SK-N-SH (cell line): ENCODE data around the gene RNF7. TPM values are rescaled to one million over a fixed set of nuclear protein-coding genes. Genes with fewer than 3 reads are reported as not detected.

ENCODE experiments used
- CTCF ChIA-PET: fragments of 300-600, 350-600 bp; formaldehyde crosslinking; extraction: SDS; loops from one replicate; lab custom pipeline; 2021; lab: Yijun Ruan, JAX
- POLR2A ChIA-PET: fragments of 350-600 bp; sonication (Branson Sonifier 250); formaldehyde crosslinking; extraction: SDS; loops from one replicate; lab custom pipeline; 2020; ENCODE audit warnings: antibody characterized with exemption, inconsistent platforms; lab: Yijun Ruan, JAX
- DNase-seq: peaks from one replicate; pipeline ENCODE4 v3.0.0; 2012
- H2AFZ ChIP-seq: fragments of 200-600 bp; sonication (generic); 2 replicates; pipeline ENCODE4 v1.8.1; 2016; ENCODE audit warnings: antibody characterized with exemption, mild to moderate bottlenecking, low read depth
- H3F3A ChIP-seq: fragments of 200-600 bp; sonication (generic); replicated peaks from 2 replicates; pipeline ENCODE3; 2016; ENCODE audit warnings: antibody characterized with exemption, mild to moderate bottlenecking; ENCODE audit not compliant: insufficient read depth
- H3K27ac ChIP-seq, 2 experiments: fragments of 200-500 bp in 1 of 2; fragments of 200-600 bp in 1 of 2; sonication (Bioruptor generic) in 1 of 2; sonication (generic), shearing (Covaris generic) in 1 of 2; 2 replicates each; pipeline versions ENCODE4 v1.5.1 to v1.6.1; 2014 to 2016; ENCODE audit warnings: low read depth in 2 of 2, inconsistent platforms in 1 of 2, low read length in 1 of 2, mild to moderate bottlenecking in 1 of 2, mixed read lengths in 1 of 2
- H3K27me3 ChIP-seq: fragments of 200-600 bp; sonication (generic), shearing (Covaris generic); 2 replicates; pipeline ENCODE4 v1.6.1; 2016; ENCODE audit warnings: mixed run types; ENCODE audit not compliant: insufficient read depth
- H3K36me3 ChIP-seq, 2 experiments: fragments of 200-500 bp in 1 of 2; fragments of 200-600 bp in 1 of 2; sonication (Bioruptor generic) in 1 of 2; sonication (generic) in 1 of 2; replicated peaks in 1 of 2; 2 replicates each; pipeline versions ENCODE3 to v1.5.1; 2014 to 2016; ENCODE audit warnings: low read length in 1 of 2, mild to moderate bottlenecking in 1 of 2; ENCODE audit not compliant: insufficient read depth in 2 of 2, control insufficient read depth in 1 of 2
- H3K4me1 ChIP-seq, 2 experiments: fragments of 200-500 bp in 1 of 2; fragments of 200-600 bp in 1 of 2; sonication (Bioruptor generic) in 1 of 2; sonication (generic), shearing (Covaris generic) in 1 of 2; 2 replicates each; pipeline versions ENCODE4 v1.5.1 to v1.6.1; 2014 to 2016; ENCODE audit warnings: low read depth in 1 of 2, low read length in 1 of 2, mixed run types in 1 of 2; ENCODE audit not compliant: insufficient read depth in 2 of 2, control insufficient read depth in 1 of 2
- H3K4me2 ChIP-seq: fragments of 200-600 bp; sonication (generic), shearing (Covaris generic); 2 replicates; pipeline ENCODE4 v1.6.1; 2017; ENCODE audit warnings: mixed run types
- H3K4me3 ChIP-seq, 2 experiments: fragments of 200-500 bp in 1 of 2; fragments of 200-600 bp in 1 of 2; sonication (Bioruptor generic) in 1 of 2; sonication (generic), shearing (Covaris generic) in 1 of 2; 2 replicates each; pipeline versions ENCODE4 v1.5.1 to v1.8.1; 2014 to 2016; ENCODE audit warnings: low read depth in 2 of 2, inconsistent platforms in 1 of 2, low read length in 1 of 2, mild to moderate bottlenecking in 1 of 2, mixed read lengths in 1 of 2, moderate library complexity in 1 of 2
- H3K79me2 ChIP-seq: fragments of 200-600 bp; sonication (generic); 2 replicates; pipeline ENCODE4 v1.8.1; 2017; ENCODE audit warnings: mild to moderate bottlenecking; ENCODE audit not compliant: insufficient read depth
- H3K9ac ChIP-seq: fragments of 200-600 bp; sonication (generic); 2 replicates; pipeline ENCODE4 v1.6.1; 2017; ENCODE audit warnings: mixed run types
- H3K9me2 ChIP-seq: fragments of 200-600 bp; sonication (generic); 2 replicates; pipeline ENCODE4 v1.6.1; 2017; ENCODE audit warnings: mixed run types
- H3K9me3 ChIP-seq: fragments of 200-600 bp; sonication (generic); 2 replicates; pipeline ENCODE4 v1.6.1; 2017; ENCODE audit warnings: mixed run types, mild to moderate bottlenecking, moderate library complexity
- H4K20me1 ChIP-seq: fragments of 200-600 bp; sonication (generic); 2 replicates; pipeline ENCODE4 v1.6.1; 2017; ENCODE audit warnings: mild to moderate bottlenecking, mixed run types; ENCODE audit not compliant: insufficient read depth
- ELF1 ChIP-seq: IDR thresholded peaks from 2 replicates; pipeline ENCODE4 v1.4.0; 2012
- EP300 ChIP-seq, 2 experiments: IDR thresholded peaks; 2 replicates each; pipeline versions ENCODE4 v1.4.0 to v1.6.1; 2012; ENCODE audit warnings: borderline replicate concordance in 1 of 2, low read depth in 1 of 2, low read length in 1 of 2
- EZH2phosphoT487 ChIP-seq: fragments of 200-600 bp; sonication (generic); IDR thresholded peaks from 2 replicates; pipeline ENCODE4 v1.6.1; 2017; ENCODE audit warnings: low read depth, mixed run types, mild to moderate bottlenecking, antibody characterized with exemption, moderate library complexity, borderline replicate concordance
- FOXJ3 ChIP-seq: sonication (generic); formaldehyde crosslinking; IDR thresholded peaks from 2 replicates; pipeline ENCODE4 v1.5.1; 2020; ENCODE audit warnings: mild to moderate bottlenecking, missing genetic modification reagents
- JUND ChIP-seq: IDR thresholded peaks from 2 replicates; pipeline ENCODE4 v1.4.0; 2012
- MAX ChIP-seq: IDR thresholded peaks from 2 replicates; pipeline ENCODE4 v1.4.0; 2012; ENCODE audit warnings: low read depth
- MXI1 ChIP-seq: IDR thresholded peaks from 2 replicates; pipeline ENCODE4 v1.6.1; 2012; ENCODE audit warnings: mild to moderate bottlenecking, low read depth, low read length, improper control_type of control experiment
- NFIC ChIP-seq: IDR thresholded peaks from 2 replicates; pipeline ENCODE4 v1.4.0; 2012; ENCODE audit warnings: borderline replicate concordance
- NRF1 ChIP-seq: IDR thresholded peaks from 2 replicates; pipeline ENCODE4 v1.6.1; 2012; ENCODE audit warnings: low read depth, mild to moderate bottlenecking, low read length
- PBX3 ChIP-seq: IDR thresholded peaks from 2 replicates; pipeline ENCODE4; 2012
- POLR2AphosphoS5 ChIP-seq: IDR thresholded peaks from 2 replicates; pipeline ENCODE4 v1.6.1; 2012; ENCODE audit warnings: low read depth, low read length
- RCOR1 ChIP-seq: fragments of 150-350 bp; IDR thresholded peaks from 2 replicates; pipeline ENCODE4 v1.6.1; 2017; ENCODE audit warnings: antibody characterized with exemption, low read length
- RXRA ChIP-seq: IDR thresholded peaks from 2 replicates; pipeline ENCODE4 v1.4.0; 2012; ENCODE audit warnings: low read depth, mild to moderate bottlenecking, borderline replicate concordance
- USF2 ChIP-seq: fragments of 150-350 bp; IDR thresholded peaks from 2 replicates; pipeline ENCODE4 v1.6.1; 2017; ENCODE audit warnings: antibody characterized with exemption, low read length, low read depth, borderline replicate concordance
- YY1 ChIP-seq: IDR thresholded peaks from 2 replicates; pipeline ENCODE4 v1.4.0; 2012; ENCODE audit warnings: low read depth, mild to moderate bottlenecking
- WGBS: methylation state at CpG from one replicate; pipeline ENCODE4 v1.1.6; 2017; ENCODE audit warnings: low lambda C conversion rate; 5-methylcytosine and 5-hydroxymethylcytosine counted together
- polyA plus RNA-seq, 3 experiments: library from polyadenylated mRNA; depleted of rRNA; stranded (reverse); fragments of >200 nt; gene quantifications; 2 replicates each; pipeline ENCODE4 v1.2.3, GENCODE V29; 2012

RNF7 gene
- polyA plus RNA-seq, 1 of the 3 experiments (the other 2 are of a cell fraction): 77.1 TPM

- Histone ChIP-seq H3K9ac (no peak overlapping the region), H3K4me1 (no peaks in the 10 kb centered on the region), H3K79me2 (no peaks in the 10 kb centered on the region), H3K27me3 (no peaks in the 10 kb centered on the region), H3K4me2 (no peak overlapping the region), H4K20me1 (no peaks in the 10 kb centered on the region), H3K4me3 (no peak overlapping the region)
- CTCF ChIA-PET: interaction anchor here (0.9 kb wide), 1 partner anchor 184 kb away, joined by 3 read pairs; no protein-coding TSS in a partner anchor
- no peak for TF ChIP-seq RCOR1
- no peak for TF ChIP-seq PBX3
- TF ChIP-seq FOXJ3 (CRISPR knock-in tag): no peak
- TF ChIP-seq RXRA: no peak
- TF ChIP-seq JUND: no peak
- TF ChIP-seq, all 33 proteins: peak for 0
- DNase-seq: no peak
- Histone ChIP-seq H3K9me3 (no peaks in the 10 kb centered on the region), H3K36me3 (no peaks in the 10 kb centered on the region), H3K9me2 (no peaks in the 10 kb centered on the region), H2AFZ (no peak overlapping the region), H3K27ac (no peak overlapping the region), H3F3A (no peaks in the 10 kb centered on the region)
- POLR2A ChIA-PET: no interaction called here
- 75% methylated on average over 4 of the region's 4 CpGs for WGBS
These were observed 8.9 kb upstream of the RNF7 start for GRCh38 chr3:141729240-141729639.

GRCh38 chr3:141735176-141735575 lies 2.9 kb upstream of the RNF7 start:
- TF ChIP-seq NFIC (no peak), MXI1 (no peak)
- TF ChIP-seq, all 33 proteins: peak for 0
- no peaks in the 10 kb centered on the region for H3K27me3 ChIP-seq
- DNase-seq: no peak
- ChIA-PET POLR2A (no interaction called here), CTCF (interaction anchor here (1.1 to 1.5 kb wide), 3 partner anchors 20 to 178 kb away, joined by 3 to 4 read pairs (median 3); no protein-coding TSS in a partner anchor)
- peaks cover 21% of the 10 kb centered on the region for H3K79me2 ChIP-seq
- no peak overlapping the region for H3K9ac ChIP-seq
- H4K20me1 ChIP-seq: no peaks in the 10 kb centered on the region
- H3K9me2 ChIP-seq: no peaks in the 10 kb centered on the region
- H3F3A ChIP-seq: no peaks in the 10 kb centered on the region
- H3K9me3 ChIP-seq: no peaks in the 10 kb centered on the region
- no peak overlapping the region for H3K4me2 ChIP-seq
- H3K27ac ChIP-seq: peak overlapping the region; percentile 23 to 61; a peak in 3 of 4 replicates
- peak overlapping the region; percentile 73; the same call in 1 of the 2 replicates for H2AFZ ChIP-seq
- H3K4me1 ChIP-seq: peaks cover 1 to 6% of the 10 kb centered on the region in 2 experiments; a peak in 3 of 4 replicates
- H3K36me3 ChIP-seq: no peaks in the 10 kb centered on the region
- H3K4me3 ChIP-seq: no peak overlapping the region

GRCh38 chr3:141735770-141736465 lies 2.2 kb upstream of the RNF7 start:
- TF ChIP-seq EP300 (IDR thresholded peaks at IDR 0.05; ENCODE audit: borderline replicate concordance in 1 of 2, low read depth in 1 of 2, low read length in 1 of 2): no peak
- TF ChIP-seq YY1: no peak
- TF ChIP-seq EZH2phosphoT487: no peak
- TF ChIP-seq NRF1: no peak
- TF ChIP-seq ELF1: no peak
- TF ChIP-seq FOXJ3 (CRISPR knock-in tag): no peak
- no peak for TF ChIP-seq USF2
- no peak for TF ChIP-seq MAX
- TF ChIP-seq NFIC: no peak
- no peak for TF ChIP-seq POLR2AphosphoS5
- ChIA-PET CTCF (interaction anchor here (1.4 to 1.5 kb wide), 2 partner anchors 20 to 177 kb away, joined by 3 read pairs; no protein-coding TSS in a partner anchor), POLR2A (no interaction called here)
- H3K9me3 ChIP-seq: no peaks in the 10 kb centered on the region
- peak overlapping the region in 1 of 2 experiments; percentile 61; a peak in 2 of 4 replicates for H3K27ac ChIP-seq
- H3K27me3 ChIP-seq: no peaks in the 10 kb centered on the region
- no peak overlapping the region for H3K4me3 ChIP-seq
- H4K20me1 ChIP-seq: peaks cover 5% of the 10 kb centered on the region; the same call in 1 of the 2 replicates
- H3K79me2 ChIP-seq: peaks cover 28% of the 10 kb centered on the region
- H3K9ac ChIP-seq: no peak overlapping the region
- no peaks in the 10 kb centered on the region for H3F3A ChIP-seq
- H3K4me1 ChIP-seq: peaks cover 8 to 10% of the 10 kb centered on the region in 2 experiments; a peak in 3 of 4 replicates
- no peaks in the 10 kb centered on the region for H3K9me2 ChIP-seq
- WGBS: 88% methylated on average over 7 of the region's 7 CpGs
- no peak for DNase-seq
- H2AFZ ChIP-seq: peak overlapping the region; percentile 7; the same call in 1 of the 2 replicates
- no peak overlapping the region for H3K4me2 ChIP-seq
- H3K36me3 ChIP-seq: peaks cover 0 to 3% of the 10 kb centered on the region in 2 experiments
